SK-N-SH (cell line): ENCODE measurements around the gene EIF4G1. TPM values are rescaled to one million over a fixed set of nuclear protein-coding genes. Genes with fewer than 3 reads are reported as not detected.

Source experiments
- CTCF ChIA-PET: fragments of 300-600, 350-600 bp; formaldehyde crosslinking; extraction: SDS; loops from one replicate; lab custom pipeline; 2021; lab: Yijun Ruan, JAX
- POLR2A ChIA-PET: fragments of 350-600 bp; sonication (Branson Sonifier 250); formaldehyde crosslinking; extraction: SDS; loops from one replicate; lab custom pipeline; 2020; ENCODE audit warnings: antibody characterized with exemption, inconsistent platforms; lab: Yijun Ruan, JAX
- DNase-seq: peaks from one replicate; pipeline ENCODE4 v3.0.0; 2012
- H2AFZ ChIP-seq: fragments of 200-600 bp; sonication (generic); 2 replicates; pipeline ENCODE4 v1.8.1; 2016; ENCODE audit warnings: antibody characterized with exemption, mild to moderate bottlenecking, low read depth
- H3F3A ChIP-seq: fragments of 200-600 bp; sonication (generic); replicated peaks from 2 replicates; pipeline ENCODE3; 2016; ENCODE audit warnings: antibody characterized with exemption, mild to moderate bottlenecking; ENCODE audit not compliant: insufficient read depth
- H3K27ac ChIP-seq, 2 experiments: fragments of 200-500 bp in 1 of 2; fragments of 200-600 bp in 1 of 2; sonication (Bioruptor generic) in 1 of 2; sonication (generic), shearing (Covaris generic) in 1 of 2; 2 replicates each; pipeline versions ENCODE4 v1.5.1 to v1.6.1; 2014 to 2016; ENCODE audit warnings: low read depth in 2 of 2, inconsistent platforms in 1 of 2, low read length in 1 of 2, mild to moderate bottlenecking in 1 of 2, mixed read lengths in 1 of 2
- H3K27me3 ChIP-seq: fragments of 200-600 bp; sonication (generic), shearing (Covaris generic); 2 replicates; pipeline ENCODE4 v1.6.1; 2016; ENCODE audit warnings: mixed run types; ENCODE audit not compliant: insufficient read depth
- H3K36me3 ChIP-seq, 2 experiments: fragments of 200-500 bp in 1 of 2; fragments of 200-600 bp in 1 of 2; sonication (Bioruptor generic) in 1 of 2; sonication (generic) in 1 of 2; replicated peaks in 1 of 2; 2 replicates each; pipeline versions ENCODE3 to v1.5.1; 2014 to 2016; ENCODE audit warnings: low read length in 1 of 2, mild to moderate bottlenecking in 1 of 2; ENCODE audit not compliant: insufficient read depth in 2 of 2, control insufficient read depth in 1 of 2
- H3K4me1 ChIP-seq, 2 experiments: fragments of 200-500 bp in 1 of 2; fragments of 200-600 bp in 1 of 2; sonication (Bioruptor generic) in 1 of 2; sonication (generic), shearing (Covaris generic) in 1 of 2; 2 replicates each; pipeline versions ENCODE4 v1.5.1 to v1.6.1; 2014 to 2016; ENCODE audit warnings: low read depth in 1 of 2, low read length in 1 of 2, mixed run types in 1 of 2; ENCODE audit not compliant: insufficient read depth in 2 of 2, control insufficient read depth in 1 of 2
- H3K4me2 ChIP-seq: fragments of 200-600 bp; sonication (generic), shearing (Covaris generic); 2 replicates; pipeline ENCODE4 v1.6.1; 2017; ENCODE audit warnings: mixed run types
- H3K4me3 ChIP-seq, 2 experiments: fragments of 200-500 bp in 1 of 2; fragments of 200-600 bp in 1 of 2; sonication (Bioruptor generic) in 1 of 2; sonication (generic), shearing (Covaris generic) in 1 of 2; 2 replicates each; pipeline versions ENCODE4 v1.5.1 to v1.8.1; 2014 to 2016; ENCODE audit warnings: low read depth in 2 of 2, inconsistent platforms in 1 of 2, low read length in 1 of 2, mild to moderate bottlenecking in 1 of 2, mixed read lengths in 1 of 2, moderate library complexity in 1 of 2
- H3K79me2 ChIP-seq: fragments of 200-600 bp; sonication (generic); 2 replicates; pipeline ENCODE4 v1.8.1; 2017; ENCODE audit warnings: mild to moderate bottlenecking; ENCODE audit not compliant: insufficient read depth
- H3K9ac ChIP-seq: fragments of 200-600 bp; sonication (generic); 2 replicates; pipeline ENCODE4 v1.6.1; 2017; ENCODE audit warnings: mixed run types
- H3K9me2 ChIP-seq: fragments of 200-600 bp; sonication (generic); 2 replicates; pipeline ENCODE4 v1.6.1; 2017; ENCODE audit warnings: mixed run types
- H3K9me3 ChIP-seq: fragments of 200-600 bp; sonication (generic); 2 replicates; pipeline ENCODE4 v1.6.1; 2017; ENCODE audit warnings: mixed run types, mild to moderate bottlenecking, moderate library complexity
- H4K20me1 ChIP-seq: fragments of 200-600 bp; sonication (generic); 2 replicates; pipeline ENCODE4 v1.6.1; 2017; ENCODE audit warnings: mild to moderate bottlenecking, mixed run types; ENCODE audit not compliant: insufficient read depth
- CHD2 ChIP-seq: fragments of 150-350 bp; IDR thresholded peaks from 2 replicates; pipeline ENCODE4 v1.6.1; 2018; ENCODE audit warnings: low read length; ENCODE audit not compliant: partially characterized antibody
- FOXM1 ChIP-seq: IDR thresholded peaks from 2 replicates; pipeline ENCODE4 v1.4.0; 2012; ENCODE audit warnings: low read depth, mild to moderate bottlenecking
- GATA2 ChIP-seq: sonication (generic); formaldehyde crosslinking; IDR thresholded peaks from 2 replicates; pipeline ENCODE4 v1.5.0; 2020; ENCODE audit warnings: mild to moderate bottlenecking, missing genetic modification reagents
- MXI1 ChIP-seq: IDR thresholded peaks from 2 replicates; pipeline ENCODE4 v1.6.1; 2012; ENCODE audit warnings: mild to moderate bottlenecking, low read depth, low read length, improper control_type of control experiment
- RAD21 ChIP-seq: IDR thresholded peaks from 2 replicates; pipeline ENCODE4 v1.6.1; 2012; ENCODE audit warnings: mild to moderate bottlenecking, low read length
- RCOR1 ChIP-seq: fragments of 150-350 bp; IDR thresholded peaks from 2 replicates; pipeline ENCODE4 v1.6.1; 2017; ENCODE audit warnings: antibody characterized with exemption, low read length
- SMC3 ChIP-seq: IDR thresholded peaks from 2 replicates; pipeline ENCODE4 v1.6.1; 2012; ENCODE audit warnings: low read depth, low read length, improper control_type of control experiment
- TAF1 ChIP-seq: IDR thresholded peaks from 2 replicates; pipeline ENCODE4 v1.6.1; 2012; ENCODE audit warnings: low read depth, mild to moderate bottlenecking, low read length, moderate library complexity, borderline replicate concordance
- USF1 ChIP-seq: IDR thresholded peaks from 2 replicates; pipeline ENCODE4 v1.4.0; 2012; ENCODE audit warnings: low read depth, borderline replicate concordance
- WGBS: methylation state at CpG from one replicate; pipeline ENCODE4 v1.1.6; 2017; ENCODE audit warnings: low lambda C conversion rate; 5-methylcytosine and 5-hydroxymethylcytosine counted together
- polyA plus RNA-seq, 3 experiments: library from polyadenylated mRNA; depleted of rRNA; stranded (reverse); fragments of >200 nt; gene quantifications; 2 replicates each; pipeline ENCODE4 v1.2.3, GENCODE V29; 2012
- TF ChIP-seq, protein P1 (sequence below): IDR thresholded peaks from 2 replicates; pipeline ENCODE4; 2012
- TF ChIP-seq, protein P2 (sequence below): fragments of 200-600 bp; sonication (generic); IDR thresholded peaks from 2 replicates; pipeline ENCODE4 v1.6.1; 2017; ENCODE audit warnings: antibody characterized with exemption, mild to moderate bottlenecking, moderate library complexity

Gene EIF4G1
- polyA plus RNA-seq, 1 of the 3 experiments (the other 2 are of a cell fraction): 262 TPM

- no peaks in the 10 kb centered on the region for H3K9me3 ChIP-seq
- H3K9me2 ChIP-seq: no peaks in the 10 kb centered on the region
- WGBS: 35% methylated on average over 3 of the region's 4 CpGs
- ChIA-PET CTCF (interaction anchor here (0.7 to 2.2 kb wide), 26 partner anchors 9 to 407 kb away, joined by 3 to 15 read pairs (median 4); partner anchors contain the start of genes ABCC5 and FAM131A), POLR2A (no interaction called here)
- DNase-seq: peak; percentile 91
- H3K4me2 ChIP-seq: no peak overlapping the region
- no peaks in the 10 kb centered on the region for H3K27me3 ChIP-seq
- no peak overlapping the region; a peak in 1 of 4 replicates for H3K4me3 ChIP-seq
- no peak overlapping the region for H3K27ac ChIP-seq
- H2AFZ ChIP-seq: no peak overlapping the region
- TF ChIP-seq CHD2: peak; percentile 72
- TF ChIP-seq MXI1: peak; percentile 69
- no peak for TF ChIP-seq FOXM1
- TF ChIP-seq RAD21: peak; percentile 90
- TF ChIP-seq, protein P1, sequence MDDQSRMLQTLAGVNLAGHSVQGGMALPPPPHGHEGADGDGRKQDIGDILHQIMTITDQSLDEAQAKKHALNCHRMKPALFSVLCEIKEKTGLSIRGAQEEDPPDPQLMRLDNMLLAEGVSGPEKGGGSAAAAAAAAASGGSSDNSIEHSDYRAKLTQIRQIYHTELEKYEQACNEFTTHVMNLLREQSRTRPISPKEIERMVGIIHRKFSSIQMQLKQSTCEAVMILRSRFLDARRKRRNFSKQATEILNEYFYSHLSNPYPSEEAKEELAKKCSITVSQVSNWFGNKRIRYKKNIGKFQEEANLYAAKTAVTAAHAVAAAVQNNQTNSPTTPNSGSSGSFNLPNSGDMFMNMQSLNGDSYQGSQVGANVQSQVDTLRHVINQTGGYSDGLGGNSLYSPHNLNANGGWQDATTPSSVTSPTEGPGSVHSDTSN: no peak
- no peak for TF ChIP-seq USF1
- TF ChIP-seq, protein P2, sequence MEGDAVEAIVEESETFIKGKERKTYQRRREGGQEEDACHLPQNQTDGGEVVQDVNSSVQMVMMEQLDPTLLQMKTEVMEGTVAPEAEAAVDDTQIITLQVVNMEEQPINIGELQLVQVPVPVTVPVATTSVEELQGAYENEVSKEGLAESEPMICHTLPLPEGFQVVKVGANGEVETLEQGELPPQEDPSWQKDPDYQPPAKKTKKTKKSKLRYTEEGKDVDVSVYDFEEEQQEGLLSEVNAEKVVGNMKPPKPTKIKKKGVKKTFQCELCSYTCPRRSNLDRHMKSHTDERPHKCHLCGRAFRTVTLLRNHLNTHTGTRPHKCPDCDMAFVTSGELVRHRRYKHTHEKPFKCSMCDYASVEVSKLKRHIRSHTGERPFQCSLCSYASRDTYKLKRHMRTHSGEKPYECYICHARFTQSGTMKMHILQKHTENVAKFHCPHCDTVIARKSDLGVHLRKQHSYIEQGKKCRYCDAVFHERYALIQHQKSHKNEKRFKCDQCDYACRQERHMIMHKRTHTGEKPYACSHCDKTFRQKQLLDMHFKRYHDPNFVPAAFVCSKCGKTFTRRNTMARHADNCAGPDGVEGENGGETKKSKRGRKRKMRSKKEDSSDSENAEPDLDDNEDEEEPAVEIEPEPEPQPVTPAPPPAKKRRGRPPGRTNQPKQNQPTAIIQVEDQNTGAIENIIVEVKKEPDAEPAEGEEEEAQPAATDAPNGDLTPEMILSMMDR: peak; percentile 60
- peak; percentile 72 for TF ChIP-seq SMC3
- TF ChIP-seq GATA2 (CRISPR knock-in tag): no peak
- no peaks in the 10 kb centered on the region for H3K36me3 ChIP-seq
- H3K4me1 ChIP-seq: peaks cover 0 to 4% of the 10 kb centered on the region in 2 experiments; a peak in 1 of 4 replicates
- no peaks in the 10 kb centered on the region for H3K79me2 ChIP-seq
- no peaks in the 10 kb centered on the region for H4K20me1 ChIP-seq
- H3K9ac ChIP-seq: no peak overlapping the region
- peaks cover 4% of the 10 kb centered on the region for H3F3A ChIP-seq
These were observed 29.7 kb upstream of the EIF4G1 start for GRCh38 chr3:184284696-184285095.

DNA sequence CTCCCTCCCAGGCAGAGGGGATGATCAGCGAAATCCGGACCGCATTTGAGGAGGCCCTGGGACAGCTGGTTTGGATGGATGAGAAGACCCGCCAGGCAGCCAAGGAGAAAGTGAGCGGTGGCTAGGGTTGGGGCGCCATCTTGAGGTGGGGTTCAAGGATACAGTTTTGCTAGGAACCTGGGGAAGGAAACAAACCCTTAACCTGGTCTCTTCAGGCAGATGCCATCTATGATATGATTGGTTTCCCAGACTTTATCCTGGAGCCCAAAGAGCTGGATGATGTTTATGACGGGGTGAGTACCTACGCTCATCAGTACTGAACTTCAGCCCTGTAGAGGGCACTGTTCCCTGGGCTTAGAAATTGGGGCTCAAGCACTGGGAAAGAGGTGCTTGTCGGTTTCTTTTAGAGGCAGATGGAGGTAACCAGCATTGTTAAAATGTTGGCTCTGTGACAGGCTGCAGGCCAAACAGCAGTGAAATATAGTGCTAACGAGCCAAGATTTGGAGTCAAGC, 24.9 kb upstream of the EIF4G1 start:
- H3F3A ChIP-seq: peaks cover 4% of the 10 kb centered on the region
- H3K79me2 ChIP-seq: no peaks in the 10 kb centered on the region
- 47% methylated on average over 9 of the region's 10 CpGs for WGBS
- no peaks in the 10 kb centered on the region; the same call in 1 of the 2 replicates for H3K27me3 ChIP-seq
- ChIA-PET POLR2A (no interaction called here), CTCF (interaction anchor here (0.5 to 2.2 kb wide), 19 partner anchors 9 to 404 kb away, joined by 3 to 8 read pairs (median 4); partner anchors contain the start of genes ABCF3 and PSMD2)
- H3K36me3 ChIP-seq: no peaks in the 10 kb centered on the region
- H2AFZ ChIP-seq: no peak overlapping the region
- no peaks in the 10 kb centered on the region for H3K9me2 ChIP-seq
- peak; percentile 83 for DNase-seq
- no peak overlapping the region; a peak in 1 of 4 replicates for H3K4me3 ChIP-seq
- H3K27ac ChIP-seq: no peak overlapping the region
- TF ChIP-seq SMC3 (peak; percentile 51), USF1 (no peak), RCOR1 (no peak), TAF1 (no peak), RAD21 (peak; percentile 78)
- TF ChIP-seq, protein P2: peak; percentile 68
- no peak overlapping the region for H3K4me2 ChIP-seq
- H3K9me3 ChIP-seq: no peaks in the 10 kb centered on the region
- no peaks in the 10 kb centered on the region for H4K20me1 ChIP-seq
- H3K4me1 ChIP-seq: peaks cover 0 to 4% of the 10 kb centered on the region in 2 experiments; a peak in 1 of 4 replicates
- H3K9ac ChIP-seq: no peak overlapping the region
